ENCODE results near the gene RUVBL2. TPM values are rescaled to one million over a fixed set of nuclear protein-coding genes. Genes with fewer than 3 reads are reported as not detected.

The RUVBL2 gene
- total and polyA plus RNA-seq, 4 donors, result 29.6 to 80.1 (median 49.6) TPM

- no peaks in the 10 kb centered on the region for H3K9me3 ChIP-seq (ENCODE audit: control insufficient read depth in 4 of 4, low read length in 3 of 4)
- WGBS, result 64% methylated on average over 16 of the region's 16 CpGs
- DNase-seq (ENCODE audit: low spot score), result no peak
Measured at GRCh38 chr19:48955308-48955958, 38.3 kb upstream of the RUVBL2 start.

GRCh38 chr19:48958006-48958405, 35.7 kb upstream of the RUVBL2 start:
- Histone ChIP-seq H3K9ac (ENCODE audit: low read depth in 1 of 2, low read length in 2 of 2) (no peak overlapping the region), H3K27ac (ENCODE audit: low read depth in 1 of 2, low read length in 2 of 2) (no peak overlapping the region), H3K4me3 (ENCODE audit: low read depth in 1 of 3, low read length in 3 of 3) (no peak overlapping the region), H3K27me3 (ENCODE audit: control insufficient read depth in 4 of 4, insufficient read depth in 4 of 4, low read length in 3 of 4) (no peaks in the 10 kb centered on the region), H3K36me3 (ENCODE audit: control insufficient read depth in 4 of 4, insufficient read depth in 3 of 4, low read depth in 1 of 4, low read length in 3 of 4) (no peaks in the 10 kb centered on the region), H3K4me1 (ENCODE audit: control insufficient read depth in 4 of 4, insufficient read depth in 4 of 4, low read length in 3 of 4) (peaks cover 10 to 28% (median 19%) of the 10 kb centered on the region in 4 donors), H3K9me3 (ENCODE audit: control insufficient read depth in 4 of 4, low read length in 3 of 4) (no peaks in the 10 kb centered on the region)
- no peak for DNase-seq (ENCODE audit: low spot score)
- no peak for TF ChIP-seq TAF1 (conservative IDR thresholded peaks at IDR 0.05)
- TF ChIP-seq REST (IDR thresholded peaks at IDR 0.05), result no peak
- no peak for TF ChIP-seq ATF3 (IDR thresholded peaks at IDR 0.05)
- TF ChIP-seq MAX (IDR thresholded peaks at IDR 0.05), result no peak
- no peak for TF ChIP-seq HNF4A (conservative IDR thresholded peaks at IDR 0.05)
- TF ChIP-seq JUND (IDR thresholded peaks at IDR 0.05), result no peak
- WGBS, result 98% methylated on average over 8 of the region's 8 CpGs

More at GRCh38 chr19:48955308-48955958, 38.3 kb upstream of the RUVBL2 start:
- peak overlapping the region; percentile 87 to 94 for H3K9ac ChIP-seq (ENCODE audit: low read depth in 1 of 2, low read length in 2 of 2)
- no peaks in the 10 kb centered on the region for H3K36me3 ChIP-seq (ENCODE audit: control insufficient read depth in 4 of 4, insufficient read depth in 3 of 4, low read depth in 1 of 4, low read length in 3 of 4)
- no peak for TF ChIP-seq TAF1 (conservative IDR thresholded peaks at IDR 0.05)
- H3K27me3 ChIP-seq (ENCODE audit: control insufficient read depth in 4 of 4, insufficient read depth in 4 of 4, low read length in 3 of 4), result no peaks in the 10 kb centered on the region
- H3K4me1 ChIP-seq (ENCODE audit: control insufficient read depth in 4 of 4, insufficient read depth in 4 of 4, low read length in 3 of 4), result peaks cover 4 to 14% (median 11%) of the 10 kb centered on the region in 4 donors
- peak overlapping the region; percentile 62 to 96 (median 95) for H3K4me3 ChIP-seq (ENCODE audit: low read depth in 1 of 3, low read length in 3 of 3)
- H3K27ac ChIP-seq (ENCODE audit: low read depth in 1 of 2, low read length in 2 of 2), result peak overlapping the region; percentile 76 to 79

GRCh38 chr19:48959341-48960239, 34.1 kb upstream of the RUVBL2 start:
- no peak for TF ChIP-seq JUND (IDR thresholded peaks at IDR 0.05)
- TF ChIP-seq EGR1 (IDR thresholded peaks at IDR 0.05; ENCODE audit: low read depth in 2 of 2), result no peak
- no peak for TF ChIP-seq NR2F2 (IDR thresholded peaks at IDR 0.05)
- no peak for TF ChIP-seq RAD21 (IDR thresholded peaks at IDR 0.05)
- peak; percentile 39 for TF ChIP-seq YY1 (IDR thresholded peaks at IDR 0.05)
- no peak for TF ChIP-seq RXRA (IDR thresholded peaks at IDR 0.05)
- Histone ChIP-seq H3K4me1 (ENCODE audit: control insufficient read depth in 4 of 4, insufficient read depth in 4 of 4, low read length in 3 of 4) (peaks cover 11 to 31% (median 19%) of the 10 kb centered on the region in 4 donors), H3K27me3 (ENCODE audit: control insufficient read depth in 4 of 4, insufficient read depth in 4 of 4, low read length in 3 of 4) (no peaks in the 10 kb centered on the region), H3K4me3 (ENCODE audit: low read depth in 1 of 3, low read length in 3 of 3) (no peak overlapping the region), H3K9me3 (ENCODE audit: control insufficient read depth in 4 of 4, low read length in 3 of 4) (no peaks in the 10 kb centered on the region), H3K27ac (ENCODE audit: low read depth in 1 of 2, low read length in 2 of 2) (no peak overlapping the region), H3K9ac (ENCODE audit: low read depth in 1 of 2, low read length in 2 of 2) (no peak overlapping the region), H3K36me3 (ENCODE audit: control insufficient read depth in 4 of 4, insufficient read depth in 3 of 4, low read depth in 1 of 4, low read length in 3 of 4) (no peaks in the 10 kb centered on the region)
- 85% methylated on average over 16 of the region's 16 CpGs for WGBS
- no peak for DNase-seq (ENCODE audit: low spot score)
